ENCODE data around the gene DNAJA3.

DNAJA3 gene

GRCh38 chr16:4407543-4408322, 17.9 kb upstream of the DNAJA3 start:
- DNase-seq (ENCODE audit: low spot score): no peak

GRCh38 chr16:4408323-4408690, 17.4 kb upstream of the DNAJA3 start:
- DNase-seq (ENCODE audit: low spot score): no peak

GRCh38 chr16:4409081-4409932, 16.4 kb upstream of the DNAJA3 start:
- no peak for DNase-seq (ENCODE audit: low spot score)

GRCh38 chr16:4410335-4411075, 15.2 kb upstream of the DNAJA3 start:
- no peak for DNase-seq (ENCODE audit: low spot score)

GRCh38 chr16:4411684-4412083, 14.0 kb upstream of the DNAJA3 start:
- no peak for DNase-seq (ENCODE audit: low spot score)

- no peak for DNase-seq (ENCODE audit: low spot score)
Observed at GRCh38 chr16:4412159-4412558, 13.5 kb upstream of the DNAJA3 start.

- DNase-seq (ENCODE audit: low spot score): no peak
Observed at GRCh38 chr16:4412854-4413253, 12.8 kb upstream of the DNAJA3 start.

- peak; percentile 85 for DNase-seq (ENCODE audit: low spot score)
Observed at GRCh38 chr16:4414187-4414917, 11.3 kb upstream of the DNAJA3 start.

GRCh38 chr16:4415538-4416199, 10.0 kb upstream of the DNAJA3 start:
- peak; percentile 62 for DNase-seq (ENCODE audit: low spot score)

- DNase-seq (ENCODE audit: low spot score): peak; percentile 98
Observed at GRCh38 chr16:4416200-4417032, 9.3 kb upstream of the DNAJA3 start, which contains the start of gene CORO7. CORO7 (minus strand) TSS chr16:4416596; CDS start chr16:4416518, 78 bp downstream.

GRCh38 chr16:4419402-4419959, 6.2 kb upstream of the DNAJA3 start:
- DNase-seq (ENCODE audit: low spot score): no peak

GRCh38 chr16:4420505-4421105, 5.1 kb upstream of the DNAJA3 start:
- no peak for DNase-seq (ENCODE audit: low spot score)

GRCh38 chr16:4426021-4426684, 485 bp downstream of the DNAJA3 start:
- no peak for DNase-seq (ENCODE audit: low spot score)

GRCh38 chr16:4426722-4427372, 1.2 kb downstream of the DNAJA3 start:
- DNase-seq (ENCODE audit: low spot score): no peak

- no peak for DNase-seq (ENCODE audit: low spot score)
Observed at GRCh38 chr16:4428500-4428899, 2.8 kb downstream of the DNAJA3 start.

- DNase-seq (ENCODE audit: low spot score): no peak
Observed at GRCh38 chr16:4431023-4431422, 5.4 kb downstream of the DNAJA3 start.

- no peak for DNase-seq (ENCODE audit: low spot score)
Observed at GRCh38 chr16:4433228-4433627, 7.6 kb downstream of the DNAJA3 start.
